ENCODE measurements around the gene EPHX1.

Gene EPHX1

GRCh38 chr1:225842788-225843425, 33.0 kb downstream of the EPHX1 start:
- no peak for DNase-seq (ENCODE audit: low read depth)

GRCh38 chr1:225843426-225843795, 33.5 kb downstream of the EPHX1 start:
- DNase-seq (ENCODE audit: low read depth) = no peak

GRCh38 chr1:225844236-225845061, 34.5 kb downstream of the EPHX1 start:
- no peak for DNase-seq (ENCODE audit: low read depth)

- no peak for DNase-seq (ENCODE audit: low read depth)
Measured at GRCh38 chr1:225845097-225845496, 35.2 kb downstream of the EPHX1 start.

GRCh38 chr1:225845571-225846259, 35.8 kb downstream of the EPHX1 start:
- peak; percentile 35 for DNase-seq (ENCODE audit: low read depth)

- no peak for DNase-seq (ENCODE audit: low read depth)
Measured at GRCh38 chr1:225846331-225847310, 36.7 kb downstream of the EPHX1 start.

GRCh38 chr1:225847610-225848009, 37.7 kb downstream of the EPHX1 start:
- DNase-seq (ENCODE audit: low read depth) = no peak

GRCh38 chr1:225848030-225848955, 38.4 kb downstream of the EPHX1 start:
- no peak for DNase-seq (ENCODE audit: low read depth)

GRCh38 chr1:225849925-225850324, 40.0 kb downstream of the EPHX1 start:
- no peak for DNase-seq (ENCODE audit: low read depth)

GRCh38 chr1:225850370-225850769, 40.4 kb downstream of the EPHX1 start:
- DNase-seq (ENCODE audit: low read depth) = no peak

- DNase-seq (ENCODE audit: low read depth) = no peak
Measured at GRCh38 chr1:225851805-225852204, 41.9 kb downstream of the EPHX1 start.

- DNase-seq (ENCODE audit: low read depth) = no peak
Measured at GRCh38 chr1:225852413-225853124, 42.6 kb downstream of the EPHX1 start.

- DNase-seq (ENCODE audit: low read depth) = no peak
Measured at GRCh38 chr1:225853441-225853840, 43.5 kb downstream of the EPHX1 start.

GRCh38 chr1:225855503-225856300, 45.8 kb downstream of the EPHX1 start:
- DNase-seq (ENCODE audit: low read depth) = no peak

GRCh38 chr1:225857256-225857655, 47.3 kb downstream of the EPHX1 start:
- no peak for DNase-seq (ENCODE audit: low read depth)

GRCh38 chr1:225859151-225859550, 49.2 kb downstream of the EPHX1 start:
- no peak for DNase-seq (ENCODE audit: low read depth)

- DNase-seq (ENCODE audit: low read depth) = no peak
Measured at GRCh38 chr1:225860107-225860506, 50.2 kb downstream of the EPHX1 start.

- DNase-seq (ENCODE audit: low read depth) = no peak
Measured at GRCh38 chr1:225860876-225861441, 51.0 kb downstream of the EPHX1 start.
